HepG2 (cell line): ENCODE results near the gene RITA1. TPM values are rescaled to one million over a fixed set of nuclear protein-coding genes. Genes with fewer than 3 reads are reported as not detected.

Experiments
- CEBPG ChIP-seq: IDR thresholded peaks from 2 replicates; pipeline ENCODE4 v1.6.1; 2016
- CHD2 ChIP-seq: IDR thresholded peaks from 2 replicates; pipeline ENCODE4 v1.6.1; 2011; ENCODE audit warnings: low read depth, low read length, improper control_type of control experiment
- HDAC6 ChIP-seq: fragments of 200-600 bp; sonication (generic); IDR thresholded peaks from 2 replicates; pipeline ENCODE4 v1.7.0; 2017; ENCODE audit warnings: mild to moderate bottlenecking, antibody characterized with exemption, low read length, low read depth
- HNRNPLL ChIP-seq: fragments of 200-400 bp; formaldehyde crosslinking; IDR thresholded peaks from 2 replicates; pipeline ENCODE4 v1.6.1; 2017; ENCODE audit warnings: mild to moderate bottlenecking, low read depth, low read length; ENCODE audit not compliant: poor library complexity, severe bottlenecking
- NAIF1 ChIP-seq: sonication (generic); formaldehyde crosslinking; IDR thresholded peaks from 2 replicates; pipeline ENCODE4 v1.5.0; 2020; ENCODE audit warnings: mild to moderate bottlenecking, missing genetic modification reagents, borderline replicate concordance
- NCOA5 ChIP-seq: sonication (generic); formaldehyde crosslinking; IDR thresholded peaks from 2 replicates; pipeline ENCODE4 v1.4.0; 2020; ENCODE audit warnings: missing genetic modification reagents
- NFKBIZ ChIP-seq: IDR thresholded peaks from 2 replicates; pipeline ENCODE4 v1.6.1; 2018; ENCODE audit warnings: missing genetic modification reagents, missing compliant biosample characterization
- POLR2AphosphoS5 ChIP-seq: IDR thresholded peaks from 2 replicates; pipeline ENCODE4 v1.6.1; 2012; ENCODE audit warnings: low read depth, low read length
- SALL1 ChIP-seq: sonication (generic); formaldehyde crosslinking; IDR thresholded peaks from 2 replicates; pipeline ENCODE4 v1.8.0; 2022; ENCODE audit warnings: mild to moderate bottlenecking, missing genetic modification reagents
- ZBTB42 ChIP-seq: sonication (generic); formaldehyde crosslinking; IDR thresholded peaks from 2 replicates; pipeline ENCODE4 v1.5.0; 2020; ENCODE audit warnings: mild to moderate bottlenecking, missing genetic modification reagents
- ZFP36L2 ChIP-seq: sonication (generic); formaldehyde crosslinking; IDR thresholded peaks from 2 replicates; pipeline ENCODE4 v1.4.0; 2020; ENCODE audit warnings: missing genetic modification reagents
- ZFY ChIP-seq: sonication (generic); formaldehyde crosslinking; IDR thresholded peaks from 2 replicates; pipeline ENCODE4 v1.4.0; 2020; ENCODE audit warnings: missing genetic modification reagents
- ZNF224 ChIP-seq: sonication (generic); formaldehyde crosslinking; IDR thresholded peaks from 2 replicates; pipeline ENCODE4 v1.5.0; 2020; ENCODE audit warnings: mild to moderate bottlenecking, missing genetic modification reagents
- ZNF556 ChIP-seq: sonication (generic); formaldehyde crosslinking; IDR thresholded peaks from 2 replicates; pipeline ENCODE4 v1.4.0; 2020; ENCODE audit warnings: mild to moderate bottlenecking, missing genetic modification reagents, borderline replicate concordance
- ZNF782 ChIP-seq: sonication (generic); formaldehyde crosslinking; IDR thresholded peaks from 2 replicates; pipeline ENCODE4 v1.4.0; 2020; ENCODE audit warnings: missing genetic modification reagents, mild to moderate bottlenecking, borderline replicate concordance
- ZSCAN29 ChIP-seq: sonication (generic); formaldehyde crosslinking; conservative IDR thresholded peaks from 2 replicates; pipeline ENCODE4 v1.4.0; 2020; ENCODE audit warnings: mild to moderate bottlenecking, missing genetic modification reagents
- polyA plus RNA-seq, 8 experiments: library from polyadenylated mRNA; depleted of rRNA in 3 of 8; stranded (reverse) in 7 of 8; unstranded in 1 of 8; fragments of >200 nt; fragmentation: Illumina TruSeq in 4 of 8; extraction: Trizol in 4 of 8; gene quantifications; 2 replicates each; pipeline versions ENCODE4 v1.2.1 to v1.2.3, GENCODE V29; 2011 to 2016; ENCODE audit warnings: low read depth in 4 of 8, missing spikeins in 1 of 8, mixed read lengths in 1 of 8; ENCODE audit not compliant: insufficient read depth in 1 of 8
- total RNA-seq, 5 experiments: library from RNA; depleted of rRNA; stranded (reverse); fragments of >200 nt; fragmentation: Illumina TruSeq; extraction: Trizol; gene quantifications; 2 replicates each; pipeline ENCODE4 v1.2.3, GENCODE V29; 2016; ENCODE audit warnings: low read depth in 1 of 5
- TF ChIP-seq, protein P1 (sequence below): sonication (generic); formaldehyde crosslinking; IDR thresholded peaks from 2 replicates; pipeline ENCODE4 v1.4.0; 2020; ENCODE audit warnings: mild to moderate bottlenecking, low read depth, missing genetic modification reagents
- TF ChIP-seq, protein P2 (sequence below): sonication (generic); formaldehyde crosslinking; IDR thresholded peaks from 2 replicates; pipeline ENCODE4 v1.5.1; 2020; ENCODE audit warnings: mild to moderate bottlenecking, missing genetic modification reagents, moderate library complexity
- TF ChIP-seq, protein P3 (sequence below): sonication (generic); formaldehyde crosslinking; IDR thresholded peaks from 2 replicates; pipeline ENCODE4 v1.5.0; 2020; ENCODE audit warnings: mild to moderate bottlenecking, missing genetic modification reagents, moderate library complexity
- TF ChIP-seq, protein P4 (sequence below): sonication (generic); formaldehyde crosslinking; IDR thresholded peaks from 2 replicates; pipeline ENCODE4 v1.5.0; 2020; ENCODE audit warnings: mild to moderate bottlenecking, missing genetic modification reagents, borderline replicate concordance

RITA1 gene
- total and polyA plus RNA-seq, 2 of the 13 experiments (the other 11 are each of a cell fraction or from before 2014, with no cell fraction given): 12.4 to 28.9 TPM

DNA sequence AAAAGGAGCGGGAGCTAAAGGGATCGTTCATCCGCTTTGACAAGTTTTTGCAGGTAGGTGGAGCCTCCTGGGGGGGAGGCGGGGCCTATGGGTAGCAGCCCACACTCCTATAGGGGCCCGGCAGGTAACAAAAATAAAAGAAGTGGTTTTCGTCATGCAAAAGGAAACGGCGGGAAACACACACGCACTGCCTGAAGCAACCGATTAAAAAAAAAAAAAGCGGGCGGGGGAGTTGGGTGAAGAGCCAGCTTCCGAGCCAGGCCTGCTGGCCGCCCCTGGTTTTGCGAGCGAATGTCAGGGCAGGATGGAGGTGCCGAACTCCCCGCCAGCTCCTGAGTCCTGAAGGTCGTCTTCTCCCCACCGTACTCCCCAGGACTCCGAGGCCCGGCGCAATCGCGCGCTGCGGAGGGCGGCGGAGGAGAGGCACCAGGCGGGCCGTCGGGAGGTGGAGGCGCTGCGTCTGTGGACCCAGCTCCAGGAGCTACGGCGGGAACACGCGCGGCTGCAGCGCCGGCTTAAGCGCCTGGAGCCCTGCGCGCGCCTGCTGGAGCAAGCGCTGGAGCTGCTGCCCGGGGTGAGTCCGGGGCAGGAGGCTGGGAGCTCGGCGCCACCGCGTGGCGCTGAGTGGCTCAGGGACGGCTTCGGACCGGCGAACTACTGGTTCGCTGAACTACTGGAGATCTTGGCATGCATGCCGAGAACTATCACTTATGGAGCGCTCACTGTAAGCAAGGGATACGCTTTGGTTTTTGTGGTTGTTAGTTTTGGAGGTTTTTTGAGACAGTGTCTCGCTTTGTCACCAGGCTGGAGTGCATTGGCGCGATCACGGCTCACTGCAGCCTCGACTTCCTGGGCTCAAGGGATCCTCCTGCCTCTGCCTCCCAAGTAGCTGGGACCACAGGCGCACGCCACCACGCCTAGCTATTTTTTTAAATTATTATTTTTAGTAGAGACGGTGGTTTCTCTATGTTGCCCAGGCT lies 32.4 kb upstream of the RITA1 start (continued):
- TF ChIP-seq, protein P1, sequence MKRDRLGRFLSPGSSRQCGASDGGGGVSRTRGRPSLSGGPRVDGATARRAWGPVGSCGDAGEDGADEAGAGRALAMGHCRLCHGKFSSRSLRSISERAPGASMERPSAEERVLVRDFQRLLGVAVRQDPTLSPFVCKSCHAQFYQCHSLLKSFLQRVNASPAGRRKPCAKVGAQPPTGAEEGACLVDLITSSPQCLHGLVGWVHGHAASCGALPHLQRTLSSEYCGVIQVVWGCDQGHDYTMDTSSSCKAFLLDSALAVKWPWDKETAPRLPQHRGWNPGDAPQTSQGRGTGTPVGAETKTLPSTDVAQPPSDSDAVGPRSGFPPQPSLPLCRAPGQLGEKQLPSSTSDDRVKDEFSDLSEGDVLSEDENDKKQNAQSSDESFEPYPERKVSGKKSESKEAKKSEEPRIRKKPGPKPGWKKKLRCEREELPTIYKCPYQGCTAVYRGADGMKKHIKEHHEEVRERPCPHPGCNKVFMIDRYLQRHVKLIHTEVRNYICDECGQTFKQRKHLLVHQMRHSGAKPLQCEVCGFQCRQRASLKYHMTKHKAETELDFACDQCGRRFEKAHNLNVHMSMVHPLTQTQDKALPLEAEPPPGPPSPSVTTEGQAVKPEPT (CRISPR knock-in tag): peak; percentile 79; the same call in 1 of the 2 replicates
- TF ChIP-seq ZFY (CRISPR knock-in tag): 0 out of 2 replicates have a peak, but pooled peaks have one; percentile 29
- TF ChIP-seq NFKBIZ (CRISPR knock-in tag): no peak
- no peak for TF ChIP-seq NAIF1
- TF ChIP-seq ZNF782 (CRISPR knock-in tag): peak; percentile 49; the same call in 1 of the 2 replicates
- TF ChIP-seq ZSCAN29 (CRISPR knock-in tag): no peak
- TF ChIP-seq ZNF224 (CRISPR knock-in tag): no peak
- TF ChIP-seq POLR2AphosphoS5: no peak
- no peak for TF ChIP-seq NCOA5 (CRISPR knock-in tag)
- no peak for TF ChIP-seq ZFP36L2 (CRISPR knock-in tag)
- TF ChIP-seq CHD2: no peak
- TF ChIP-seq CEBPG (CRISPR knock-in tag): no peak
- 0 out of 2 replicates have a peak, but pooled peaks have one; percentile 58 for TF ChIP-seq ZBTB42 (CRISPR knock-in tag)
- no peak for TF ChIP-seq HDAC6
- no peak; the same call in 1 of the 2 replicates for TF ChIP-seq ZNF556
- TF ChIP-seq HNRNPLL: peak; percentile 55
- TF ChIP-seq, protein P2, sequence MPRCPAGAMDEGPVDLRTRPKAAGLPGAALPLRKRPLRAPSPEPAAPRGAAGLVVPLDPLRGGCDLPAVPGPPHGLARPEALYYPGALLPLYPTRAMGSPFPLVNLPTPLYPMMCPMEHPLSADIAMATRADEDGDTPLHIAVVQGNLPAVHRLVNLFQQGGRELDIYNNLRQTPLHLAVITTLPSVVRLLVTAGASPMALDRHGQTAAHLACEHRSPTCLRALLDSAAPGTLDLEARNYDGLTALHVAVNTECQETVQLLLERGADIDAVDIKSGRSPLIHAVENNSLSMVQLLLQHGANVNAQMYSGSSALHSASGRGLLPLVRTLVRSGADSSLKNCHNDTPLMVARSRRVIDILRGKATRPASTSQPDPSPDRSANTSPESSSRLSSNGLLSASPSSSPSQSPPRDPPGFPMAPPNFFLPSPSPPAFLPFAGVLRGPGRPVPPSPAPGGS: no peak
- TF ChIP-seq, protein P3, sequence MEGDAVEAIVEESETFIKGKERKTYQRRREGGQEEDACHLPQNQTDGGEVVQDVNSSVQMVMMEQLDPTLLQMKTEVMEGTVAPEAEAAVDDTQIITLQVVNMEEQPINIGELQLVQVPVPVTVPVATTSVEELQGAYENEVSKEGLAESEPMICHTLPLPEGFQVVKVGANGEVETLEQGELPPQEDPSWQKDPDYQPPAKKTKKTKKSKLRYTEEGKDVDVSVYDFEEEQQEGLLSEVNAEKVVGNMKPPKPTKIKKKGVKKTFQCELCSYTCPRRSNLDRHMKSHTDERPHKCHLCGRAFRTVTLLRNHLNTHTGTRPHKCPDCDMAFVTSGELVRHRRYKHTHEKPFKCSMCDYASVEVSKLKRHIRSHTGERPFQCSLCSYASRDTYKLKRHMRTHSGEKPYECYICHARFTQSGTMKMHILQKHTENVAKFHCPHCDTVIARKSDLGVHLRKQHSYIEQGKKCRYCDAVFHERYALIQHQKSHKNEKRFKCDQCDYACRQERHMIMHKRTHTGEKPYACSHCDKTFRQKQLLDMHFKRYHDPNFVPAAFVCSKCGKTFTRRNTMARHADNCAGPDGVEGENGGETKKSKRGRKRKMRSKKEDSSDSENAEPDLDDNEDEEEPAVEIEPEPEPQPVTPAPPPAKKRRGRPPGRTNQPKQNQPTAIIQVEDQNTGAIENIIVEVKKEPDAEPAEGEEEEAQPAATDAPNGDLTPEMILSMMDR (CRISPR knock-in tag): peak; percentile 83
- TF ChIP-seq SALL1 (CRISPR knock-in tag): peak; percentile 41; the same call in 1 of the 2 replicates
- TF ChIP-seq, protein P4, sequence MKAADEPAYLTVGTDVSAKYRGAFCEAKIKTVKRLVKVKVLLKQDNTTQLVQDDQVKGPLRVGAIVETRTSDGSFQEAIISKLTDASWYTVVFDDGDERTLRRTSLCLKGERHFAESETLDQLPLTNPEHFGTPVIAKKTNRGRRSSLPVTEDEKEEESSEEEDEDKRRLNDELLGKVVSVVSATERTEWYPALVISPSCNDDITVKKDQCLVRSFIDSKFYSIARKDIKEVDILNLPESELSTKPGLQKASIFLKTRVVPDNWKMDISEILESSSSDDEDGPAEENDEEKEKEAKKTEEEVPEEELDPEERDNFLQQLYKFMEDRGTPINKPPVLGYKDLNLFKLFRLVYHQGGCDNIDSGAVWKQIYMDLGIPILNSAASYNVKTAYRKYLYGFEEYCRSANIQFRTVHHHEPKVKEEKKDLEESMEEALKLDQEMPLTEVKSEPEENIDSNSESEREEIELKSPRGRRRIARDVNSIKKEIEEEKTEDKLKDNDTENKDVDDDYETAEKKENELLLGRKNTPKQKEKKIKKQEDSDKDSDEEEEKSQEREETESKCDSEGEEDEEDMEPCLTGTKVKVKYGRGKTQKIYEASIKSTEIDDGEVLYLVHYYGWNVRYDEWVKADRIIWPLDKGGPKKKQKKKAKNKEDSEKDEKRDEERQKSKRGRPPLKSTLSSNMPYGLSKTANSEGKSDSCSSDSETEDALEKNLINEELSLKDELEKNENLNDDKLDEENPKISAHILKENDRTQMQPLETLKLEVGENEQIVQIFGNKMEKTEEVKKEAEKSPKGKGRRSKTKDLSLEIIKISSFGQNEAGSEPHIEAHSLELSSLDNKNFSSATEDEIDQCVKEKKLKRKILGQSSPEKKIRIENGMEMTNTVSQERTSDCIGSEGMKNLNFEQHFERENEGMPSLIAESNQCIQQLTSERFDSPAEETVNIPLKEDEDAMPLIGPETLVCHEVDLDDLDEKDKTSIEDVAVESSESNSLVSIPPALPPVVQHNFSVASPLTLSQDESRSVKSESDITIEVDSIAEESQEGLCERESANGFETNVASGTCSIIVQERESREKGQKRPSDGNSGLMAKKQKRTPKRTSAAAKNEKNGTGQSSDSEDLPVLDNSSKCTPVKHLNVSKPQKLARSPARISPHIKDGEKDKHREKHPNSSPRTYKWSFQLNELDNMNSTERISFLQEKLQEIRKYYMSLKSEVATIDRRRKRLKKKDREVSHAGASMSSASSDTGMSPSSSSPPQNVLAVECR (CRISPR knock-in tag): peak; percentile 40; the same call in 1 of the 2 replicates
